ENCODE data around the gene GABPA.

DNA sequence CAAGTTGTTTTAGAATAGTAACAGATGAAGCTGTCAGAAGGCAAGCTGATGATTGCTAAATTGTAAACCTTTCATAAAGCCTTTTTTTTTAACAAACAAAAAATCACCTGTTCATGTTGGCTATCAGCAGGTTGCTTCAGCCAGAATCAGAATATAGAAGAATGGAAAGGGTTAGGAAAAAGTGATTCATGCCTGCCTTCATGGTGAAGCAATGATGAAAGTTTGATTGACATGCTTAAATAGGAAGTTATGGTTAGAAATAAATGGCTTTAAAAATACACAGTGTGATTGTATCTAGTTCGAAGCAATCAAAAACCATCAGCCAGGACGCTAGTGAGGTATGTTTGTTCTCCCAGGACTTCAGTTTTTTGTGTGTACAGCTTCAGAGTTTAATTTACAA is 37.9 kb downstream of the GABPA start:
- TF ChIP-seq CTCF (IDR thresholded peaks at IDR 0.05) (no peak), POLR2A (IDR thresholded peaks at IDR 0.05) (no peak)

Measured in vagina (tissue), 2 donors.